GM12891 (cell line): ENCODE measurements around the gene JOSD2.

Experiments used
- DNase-seq: peaks from one replicate; pipeline ENCODE4 v3.0.0; 2011; ENCODE audit warnings: low spot score; ENCODE audit not compliant: insufficient read length
- FAIRE-seq: peaks from 2 replicates; lab custom pipeline; 2011; peaks lifted over from hg19 to GRCh38; lab: Jason Lieb, UNC
- PAX5 ChIP-seq: IDR thresholded peaks from 2 replicates; pipeline ENCODE4 v1.6.1; 2011; ENCODE audit warnings: low read length, moderate library complexity, mild to moderate bottlenecking; ENCODE audit not compliant: insufficient read depth, severe bottlenecking
- POLR2A ChIP-seq: IDR thresholded peaks from 2 replicates; pipeline ENCODE4 v1.6.1; 2011; ENCODE audit warnings: low read depth, low read length, control low read depth
- POLR2AphosphoS5 ChIP-seq: IDR thresholded peaks from 2 replicates; pipeline ENCODE4 v1.6.1; 2011; ENCODE audit warnings: low read depth, low read length, control low read depth
- POU2F2 ChIP-seq: IDR thresholded peaks from 2 replicates; pipeline ENCODE4 v1.6.1; 2011; ENCODE audit warnings: low read depth, mild to moderate bottlenecking, control low read depth, low read length, moderate library complexity
- SPI1 ChIP-seq: IDR thresholded peaks from 2 replicates; pipeline ENCODE4 v1.6.1; 2011; ENCODE audit warnings: low read depth, low read length, control low read depth
- TAF1 ChIP-seq: IDR thresholded peaks from 2 replicates; pipeline ENCODE4 v1.6.1; 2011; ENCODE audit warnings: low read depth, low read length, control low read depth

The JOSD2 gene

GRCh38 chr19:50547385-50548190 is 36.6 kb upstream of the JOSD2 start:
- no peak for FAIRE-seq
- DNase-seq: no peak
- TF ChIP-seq PAX5: no peak
- TF ChIP-seq TAF1: no peak
- TF ChIP-seq SPI1: no peak
- TF ChIP-seq POLR2AphosphoS5: no peak
- no peak for TF ChIP-seq POU2F2
- no peak for TF ChIP-seq POLR2A

DNA sequence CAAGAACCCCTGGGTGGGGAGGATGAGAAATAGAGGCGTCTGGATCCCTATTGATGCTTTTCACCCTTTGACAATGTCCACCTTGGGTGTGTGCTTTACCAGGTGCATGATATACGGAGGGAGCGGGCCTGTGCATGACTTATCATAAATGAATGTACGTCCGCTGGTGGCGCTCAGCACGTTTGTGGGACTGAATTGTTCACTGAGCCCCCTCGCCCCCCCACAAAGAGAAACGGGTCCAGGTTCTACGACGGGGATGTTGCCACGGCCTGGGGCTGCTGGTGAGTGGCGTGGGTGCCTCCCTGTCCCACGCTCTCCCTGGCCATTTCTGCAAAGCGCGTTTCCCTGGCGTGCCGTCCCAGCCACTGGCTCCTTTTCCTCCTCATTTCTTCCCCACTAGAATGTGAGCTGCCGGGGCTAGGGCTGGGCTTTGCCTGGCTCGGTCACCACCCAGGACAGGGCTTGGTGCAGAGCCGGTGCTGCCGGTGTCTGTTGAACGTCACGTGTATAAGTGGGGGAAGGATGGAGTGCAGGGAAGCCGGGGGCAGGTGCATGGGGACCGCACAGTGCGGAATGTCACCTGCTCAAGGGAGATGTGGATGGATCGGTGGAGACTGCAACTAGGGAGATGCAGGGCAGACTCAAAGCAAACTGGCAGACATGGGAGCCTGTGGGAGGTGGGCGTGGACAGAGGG is 35.7 kb upstream of the JOSD2 start:
- FAIRE-seq (no peak), DNase-seq (no peak)
- TF ChIP-seq POU2F2: no peak
- TF ChIP-seq POLR2AphosphoS5: no peak
- TF ChIP-seq PAX5: no peak
- no peak for TF ChIP-seq SPI1
- TF ChIP-seq TAF1: no peak
- no peak for TF ChIP-seq POLR2A

DNA sequence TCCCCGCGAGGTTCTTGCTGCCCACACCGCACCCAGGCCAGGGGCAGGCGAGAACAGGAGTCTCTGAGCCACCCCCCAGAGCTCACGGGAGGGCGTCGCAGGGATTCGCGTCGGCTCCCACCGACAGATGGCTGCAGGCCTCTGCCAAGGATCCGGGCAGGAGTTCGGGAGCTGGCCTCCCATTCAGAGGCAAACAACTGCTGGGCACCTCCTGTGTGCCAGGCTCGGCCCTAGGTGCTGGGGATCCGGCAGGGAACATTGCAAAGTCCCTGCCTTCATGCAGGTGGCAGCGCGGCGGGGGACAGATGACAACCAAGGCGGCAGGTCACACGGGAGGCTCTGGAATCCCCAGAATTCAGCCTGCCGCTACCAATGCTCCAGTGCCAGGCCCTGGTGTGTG is 32.0 kb upstream of the JOSD2 start:
- TF ChIP-seq SPI1 (no peak), POLR2AphosphoS5 (no peak), TAF1 (no peak), POU2F2 (no peak), PAX5 (no peak), POLR2A (no peak)
- DNase-seq: no peak
- no peak for FAIRE-seq

DNA sequence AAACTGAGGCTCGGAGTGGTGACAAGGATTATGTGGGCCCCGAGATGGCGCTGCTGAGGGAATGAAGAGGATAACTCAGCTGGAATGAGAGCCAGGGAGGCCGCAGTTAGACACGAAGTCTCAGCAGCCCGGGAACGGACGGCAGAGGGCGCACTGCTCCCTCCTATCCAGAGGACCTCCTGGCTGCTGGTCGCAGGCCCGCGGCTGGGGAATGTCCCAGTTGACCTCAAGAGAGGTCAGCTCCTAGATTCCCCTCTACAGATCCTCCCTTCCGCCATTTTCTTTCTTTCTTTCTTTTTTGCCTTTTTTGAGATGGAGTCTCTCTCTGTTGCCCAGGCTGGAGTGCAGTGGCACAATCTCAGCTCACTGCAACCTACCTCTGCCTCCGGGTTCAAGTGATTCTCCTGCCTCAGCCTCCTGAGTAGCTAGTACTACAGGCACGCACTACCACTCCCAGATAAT is 26.8 kb upstream of the JOSD2 start:
- DNase-seq (peak; percentile 73), FAIRE-seq (peak; percentile 83)

DNA sequence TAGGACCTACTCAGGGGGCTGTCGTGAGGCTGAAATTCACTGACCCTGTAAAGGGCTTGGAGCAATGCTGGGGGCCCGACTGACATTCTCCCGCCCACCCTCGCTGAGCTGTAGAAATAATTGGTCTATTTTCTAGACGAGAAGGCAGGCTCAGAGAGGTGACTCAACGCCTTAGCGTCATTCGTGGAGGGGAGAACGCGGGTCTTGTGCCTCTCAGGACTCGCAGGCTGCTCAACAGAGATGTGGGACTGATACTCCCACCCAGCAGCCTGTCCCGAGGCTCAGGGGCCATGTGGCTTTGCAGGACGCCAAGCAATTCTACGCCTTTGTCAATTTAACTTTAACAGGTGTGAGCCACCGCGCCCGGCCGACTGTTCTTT is 26.3 kb upstream of the JOSD2 start:
- no peak for FAIRE-seq
- TF ChIP-seq TAF1 (no peak), PAX5 (no peak), POLR2A (no peak)
- DNase-seq: no peak

More for the DNA sequence above, 26.8 kb upstream of the JOSD2 start:
- TF ChIP-seq POU2F2 (peak; percentile 30; the same call in 1 of the 2 replicates), POLR2A (no peak)

DNA sequence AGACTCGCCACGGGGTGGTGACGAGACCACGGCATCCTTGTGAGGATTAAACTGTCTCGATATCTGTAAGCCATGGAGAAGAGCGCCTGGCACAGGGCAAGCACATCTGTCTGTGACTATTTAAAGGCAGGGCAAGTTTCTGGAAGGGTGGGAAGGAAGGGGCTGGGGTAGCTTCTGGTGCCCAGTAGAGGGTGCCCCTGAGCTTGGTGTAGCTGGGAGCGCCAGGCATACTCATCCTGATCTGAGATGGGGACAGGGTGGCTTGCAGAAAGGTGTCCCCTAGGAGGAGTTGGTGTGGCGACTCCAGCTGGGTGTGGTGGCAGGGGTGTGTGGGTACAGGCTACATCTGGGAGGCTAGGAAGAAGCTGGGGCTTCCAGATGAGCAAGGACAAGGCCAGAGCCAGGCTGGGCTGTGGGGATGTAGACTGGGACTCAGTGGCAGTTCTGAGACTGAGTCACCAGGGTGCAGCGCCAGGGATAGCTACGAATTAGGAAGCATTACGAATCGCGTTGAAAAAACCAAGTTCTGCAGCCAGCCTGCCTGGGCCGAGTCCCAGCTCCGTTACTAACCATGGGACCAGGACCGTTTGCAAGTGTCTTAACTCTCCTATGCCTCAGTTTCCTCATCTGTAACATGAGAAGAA is 25.8 kb upstream of the JOSD2 start:
- TF ChIP-seq POU2F2 (no peak), TAF1 (no peak), PAX5 (no peak), POLR2A (no peak), SPI1 (no peak)
- no peak for FAIRE-seq
- no peak for DNase-seq

- DNase-seq (no peak), FAIRE-seq (no peak)
- no peak for TF ChIP-seq TAF1
- TF ChIP-seq POLR2A: no peak
- no peak for TF ChIP-seq POLR2AphosphoS5
- TF ChIP-seq PAX5: no peak
- no peak for TF ChIP-seq POU2F2
- TF ChIP-seq SPI1: no peak
These were observed 24.7 kb upstream of the JOSD2 start for GRCh38 chr19:50535672-50536187.

GRCh38 chr19:50534478-50534877 is 23.5 kb upstream of the JOSD2 start:
- TF ChIP-seq TAF1 (no peak), POLR2AphosphoS5 (no peak), PAX5 (no peak), POU2F2 (no peak), POLR2A (no peak), SPI1 (no peak)
- DNase-seq: no peak
- FAIRE-seq: no peak

GRCh38 chr19:50532952-50533351 is 22.0 kb upstream of the JOSD2 start:
- DNase-seq (no peak), FAIRE-seq (no peak)
- no peak for TF ChIP-seq POLR2AphosphoS5
- no peak for TF ChIP-seq POU2F2
- no peak for TF ChIP-seq SPI1
